ENCODE data around the gene RGMB. TPM values are rescaled to one million over a fixed set of nuclear protein-coding genes. Genes with fewer than 3 reads are reported as not detected.

RGMB gene, protein sequence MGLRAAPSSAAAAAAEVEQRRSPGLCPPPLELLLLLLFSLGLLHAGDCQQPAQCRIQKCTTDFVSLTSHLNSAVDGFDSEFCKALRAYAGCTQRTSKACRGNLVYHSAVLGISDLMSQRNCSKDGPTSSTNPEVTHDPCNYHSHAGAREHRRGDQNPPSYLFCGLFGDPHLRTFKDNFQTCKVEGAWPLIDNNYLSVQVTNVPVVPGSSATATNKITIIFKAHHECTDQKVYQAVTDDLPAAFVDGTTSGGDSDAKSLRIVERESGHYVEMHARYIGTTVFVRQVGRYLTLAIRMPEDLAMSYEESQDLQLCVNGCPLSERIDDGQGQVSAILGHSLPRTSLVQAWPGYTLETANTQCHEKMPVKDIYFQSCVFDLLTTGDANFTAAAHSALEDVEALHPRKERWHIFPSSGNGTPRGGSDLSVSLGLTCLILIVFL
- total RNA-seq (2022) (17.5 and 20.3 TPM in 2 replicates), Bru-seq, nascent RNA (percentile 89 among the genes with signal in this experiment), BruChase-seq, experiment 1, labeled RNA remaining after a 6-hour chase (percentile 62 among the genes with signal in this experiment), BruChase-seq, experiment 2, labeled RNA remaining after a 2-hour chase (percentile 85 among the genes with signal in this experiment)
- long read RNA-seq, transcript RGMB-207 (3 exons, 2,052 nt) = major isoform, 10 of 15 reads
- long read RNA-seq, partial matches to known transcripts = 0 of 15 reads
- long read RNA-seq, other reads (novel, unspliced or antisense) = 5 of 15 reads

DNA sequence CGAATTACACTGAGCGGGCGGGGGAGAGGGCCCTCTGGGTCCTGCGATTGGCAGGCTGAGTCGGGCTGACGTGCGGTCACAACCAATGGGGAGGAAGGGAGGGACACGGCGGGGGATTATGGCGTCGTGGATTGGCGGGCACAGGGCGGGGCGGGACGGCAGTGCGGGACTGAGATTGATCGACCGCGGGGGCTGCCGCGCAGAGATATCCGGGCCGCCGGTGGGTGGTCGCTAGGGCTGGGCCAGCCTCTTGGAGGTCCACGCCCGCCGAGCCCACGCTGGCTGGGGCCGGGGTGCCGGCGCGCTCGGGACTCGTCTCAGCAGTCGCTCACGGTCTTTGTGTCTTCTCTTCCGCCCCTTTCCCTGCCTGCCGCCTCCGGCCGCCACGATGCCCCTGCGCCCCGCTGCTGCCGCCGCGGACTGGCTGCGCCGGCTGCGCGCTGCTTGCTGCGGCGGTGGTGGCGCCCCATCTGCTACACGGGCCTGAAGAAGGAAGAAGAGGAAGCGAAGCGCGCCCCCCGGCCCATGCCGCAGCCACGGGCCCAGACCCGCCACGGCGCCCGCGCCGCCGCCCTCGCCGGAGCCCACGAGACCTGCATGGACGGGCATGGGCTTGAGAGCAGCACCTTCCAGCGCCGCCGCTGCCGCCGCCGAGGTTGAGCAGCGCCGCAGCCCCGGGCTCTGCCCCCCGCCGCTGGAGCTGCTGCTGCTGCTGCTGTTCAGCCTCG lies at the start of gene RGMB:
TSS of gene RGMB (plus strand) at position 200 of the 728 bp plus-strand sequence. CDS start at position 608, 408 bp downstream.
- peak; percentile 98 for DNase-seq (ENCODE audit: unreplicated experiment)
- Mint-ChIP-seq H3K27me3 (ENCODE audit: insufficient read depth, unreplicated experiment) (no peaks in the 10 kb centered on the region), H3K36me3 (ENCODE audit: insufficient read depth, unreplicated experiment) (peaks cover 4% of the 10 kb centered on the region), H3K4me3 (ENCODE audit: unreplicated experiment) (peak within 1 kb of the TSS; percentile 92), H3K27ac (ENCODE audit: low read depth, unreplicated experiment) (peak within 1 kb of the TSS; percentile 99), H3K4me1 (ENCODE audit: insufficient read depth, unreplicated experiment) (peaks cover 26% of the 10 kb centered on the region), H3K9me3 (ENCODE audit: unreplicated experiment) (no peaks in the 10 kb centered on the region)
- ChIA-PET CTCF (interaction anchor here (0.7 to 6.6 kb wide), 5 partner anchors 24 to 1612 kb away, joined by 3 to 77 read pairs (median 11); no protein-coding TSS in a partner anchor), POLR2A (interaction anchor here (0.6 to 4.4 kb wide), 11 partner anchors 9 to 1966 kb away, joined by 3 to 28 read pairs (median 4); partner anchors contain the start of gene RIOK2)
- no TSS peak for BruUV-seq (replicated peaks)
- TF ChIP-seq, protein P1, sequence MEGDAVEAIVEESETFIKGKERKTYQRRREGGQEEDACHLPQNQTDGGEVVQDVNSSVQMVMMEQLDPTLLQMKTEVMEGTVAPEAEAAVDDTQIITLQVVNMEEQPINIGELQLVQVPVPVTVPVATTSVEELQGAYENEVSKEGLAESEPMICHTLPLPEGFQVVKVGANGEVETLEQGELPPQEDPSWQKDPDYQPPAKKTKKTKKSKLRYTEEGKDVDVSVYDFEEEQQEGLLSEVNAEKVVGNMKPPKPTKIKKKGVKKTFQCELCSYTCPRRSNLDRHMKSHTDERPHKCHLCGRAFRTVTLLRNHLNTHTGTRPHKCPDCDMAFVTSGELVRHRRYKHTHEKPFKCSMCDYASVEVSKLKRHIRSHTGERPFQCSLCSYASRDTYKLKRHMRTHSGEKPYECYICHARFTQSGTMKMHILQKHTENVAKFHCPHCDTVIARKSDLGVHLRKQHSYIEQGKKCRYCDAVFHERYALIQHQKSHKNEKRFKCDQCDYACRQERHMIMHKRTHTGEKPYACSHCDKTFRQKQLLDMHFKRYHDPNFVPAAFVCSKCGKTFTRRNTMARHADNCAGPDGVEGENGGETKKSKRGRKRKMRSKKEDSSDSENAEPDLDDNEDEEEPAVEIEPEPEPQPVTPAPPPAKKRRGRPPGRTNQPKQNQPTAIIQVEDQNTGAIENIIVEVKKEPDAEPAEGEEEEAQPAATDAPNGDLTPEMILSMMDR (IDR thresholded peaks at IDR 0.05; ENCODE audit: unreplicated experiment) = no peak
- intact Hi-C loops (cut with micrococcal nuclease) = loop anchor here (1.0 to 10.0 kb wide), 7 partner anchors 53 to 1591 kb away; partner anchors contain the start of gene RIOK2

DNA sequence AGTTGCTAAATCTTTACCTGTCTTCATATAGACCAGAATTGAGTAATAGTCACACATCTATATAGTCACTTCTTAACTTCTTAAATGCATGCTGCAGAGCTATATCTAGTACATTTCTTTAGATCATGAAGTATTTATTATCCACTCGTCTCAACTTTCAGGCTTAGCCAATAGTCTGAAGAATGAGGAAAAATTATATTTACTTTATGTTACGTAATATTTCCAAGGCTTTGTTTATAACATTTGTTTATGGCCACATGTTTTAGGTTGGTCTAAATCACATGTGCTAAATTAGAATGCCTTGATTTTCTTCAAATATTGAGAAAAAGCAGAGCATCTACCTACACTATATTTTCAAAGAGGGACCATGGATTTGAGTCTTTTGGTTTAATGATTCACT lies 47.2 kb upstream of the RGMB start:
- H3K36me3 Mint-ChIP-seq (ENCODE audit: insufficient read depth, unreplicated experiment) = no peaks in the 10 kb centered on the region
- ChIA-PET CTCF (interaction anchor here (0.7 to 1.3 kb wide), 2 partner anchors 10 to 1371 kb away, joined by 3 to 6 read pairs; no protein-coding TSS in a partner anchor), POLR2A (no interaction called here)
- intact Hi-C loops (cut with micrococcal nuclease) = no loop called here
- no peak overlapping the region for H3K27ac Mint-ChIP-seq (ENCODE audit: low read depth, unreplicated experiment)
- BruUV-seq (replicated peaks) = no TSS peak
- TF ChIP-seq, protein P1 (IDR thresholded peaks at IDR 0.05; ENCODE audit: unreplicated experiment) = no peak
- no peak for DNase-seq (ENCODE audit: unreplicated experiment)
- no peaks in the 10 kb centered on the region for H3K27me3 Mint-ChIP-seq (ENCODE audit: insufficient read depth, unreplicated experiment)
- no peaks in the 10 kb centered on the region for H3K9me3 Mint-ChIP-seq (ENCODE audit: unreplicated experiment)
- H3K4me1 Mint-ChIP-seq (ENCODE audit: insufficient read depth, unreplicated experiment) = no peaks in the 10 kb centered on the region
- no peak overlapping the region for H3K4me3 Mint-ChIP-seq (ENCODE audit: unreplicated experiment)

DNA sequence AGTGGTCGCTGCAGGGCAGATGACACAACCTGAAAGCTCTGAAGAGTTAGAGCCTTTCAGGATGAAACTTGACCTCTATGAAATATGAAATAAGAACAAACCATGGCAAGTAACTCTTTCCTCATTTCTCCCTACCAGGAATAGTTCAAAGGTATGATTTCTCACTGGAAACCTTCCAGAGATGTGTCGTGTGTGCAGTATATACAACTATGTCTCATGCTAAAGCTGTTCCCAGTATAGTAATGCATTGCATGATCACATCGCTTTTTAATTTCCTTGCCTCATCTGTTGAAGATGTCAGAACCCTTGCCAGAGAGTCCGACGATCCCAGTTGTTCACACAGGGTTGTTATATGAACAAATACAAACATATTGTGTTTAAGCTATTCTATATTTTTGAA lies 45.8 kb upstream of the RGMB start:
- DNase-seq (ENCODE audit: unreplicated experiment) = no peak
- H3K9me3 Mint-ChIP-seq (ENCODE audit: unreplicated experiment) = no peaks in the 10 kb centered on the region
- no peak overlapping the region for H3K27ac Mint-ChIP-seq (ENCODE audit: low read depth, unreplicated experiment)
- TF ChIP-seq, protein P1 (IDR thresholded peaks at IDR 0.05; ENCODE audit: unreplicated experiment) = no peak
- no peaks in the 10 kb centered on the region for H3K27me3 Mint-ChIP-seq (ENCODE audit: insufficient read depth, unreplicated experiment)
- no peak overlapping the region for H3K4me3 Mint-ChIP-seq (ENCODE audit: unreplicated experiment)
- CTCF ChIA-PET = no interaction called here
- no peaks in the 10 kb centered on the region for H3K4me1 Mint-ChIP-seq (ENCODE audit: insufficient read depth, unreplicated experiment)
- BruUV-seq (replicated peaks) = no TSS peak
- no peaks in the 10 kb centered on the region for H3K36me3 Mint-ChIP-seq (ENCODE audit: insufficient read depth, unreplicated experiment)
- POLR2A ChIA-PET = no interaction called here
- intact Hi-C loops (cut with micrococcal nuclease) = no loop called here

All from MCF 10A (cell line).